Neural progenitor cell (in vitro differentiated cells): ENCODE data around the gene LMLN. TPM values are rescaled to one million over a fixed set of nuclear protein-coding genes. Genes with fewer than 3 reads are reported as not detected.

Experiments
- DNase-seq: peaks from one replicate; pipeline ENCODE4 v3.0.0-alpha.2; 2016; ENCODE audit warnings: low spot score
- H2AFZ ChIP-seq: fragments of 200-600 bp; sonication (generic); replicated peaks from 2 replicates; pipeline ENCODE4 v1.6.1; 2016; ENCODE audit warnings: antibody characterized with exemption
- H3F3A ChIP-seq: fragments of 200-600 bp; sonication (generic); 2 replicates; pipeline ENCODE4 v1.6.1; 2016; ENCODE audit warnings: antibody characterized with exemption, low read depth
- H3K27ac ChIP-seq: fragments of 200-600 bp; sonication (generic); 2 replicates; pipeline ENCODE4 v1.5.1; 2016; ENCODE audit warnings: mild to moderate bottlenecking
- H3K27me3 ChIP-seq: fragments of 200-600 bp; sonication (generic); 2 replicates; pipeline ENCODE4 v1.6.1; 2016; ENCODE audit warnings: mild to moderate bottlenecking, moderate library complexity
- H3K36me3 ChIP-seq: fragments of 200-600 bp; sonication (generic); 2 replicates; pipeline ENCODE4 v1.5.1; 2016
- H3K4me1 ChIP-seq: fragments of 200-600 bp; sonication (generic); 2 replicates; pipeline ENCODE4 v1.6.1; 2016; ENCODE audit warnings: mixed run types
- H3K4me2 ChIP-seq: fragments of 200-600 bp; sonication (generic); 2 replicates; pipeline ENCODE4 v1.6.1; 2016
- H3K4me3 ChIP-seq: fragments of 200-600 bp; sonication (generic); 2 replicates; pipeline ENCODE4 v1.5.1; 2016
- H3K79me2 ChIP-seq: fragments of 200-600 bp; sonication (generic); 2 replicates; pipeline ENCODE4 v1.6.1; 2016; ENCODE audit warnings: low read depth
- H3K9ac ChIP-seq: fragments of 200-600 bp; sonication (generic); 2 replicates; pipeline ENCODE4 v1.6.1; 2016
- H3K9me3 ChIP-seq: fragments of 200-600 bp; sonication (generic); 2 replicates; pipeline ENCODE4 v1.5.1; 2016; ENCODE audit warnings: low read depth
- H4K20me1 ChIP-seq: fragments of 200-600 bp; sonication (generic); 2 replicates; pipeline ENCODE4 v1.6.1; 2016; ENCODE audit warnings: low read depth
- H3K27ac Mint-ChIP-seq: 3 replicates; pipeline ENCODE4 v1.8.0; 2021; ENCODE audit warnings: mixed read lengths
- H3K27me3 Mint-ChIP-seq: 2 replicates; pipeline ENCODE4 v1.8.0; 2022; ENCODE audit warnings: low read depth, mild to moderate bottlenecking, inconsistent platforms, moderate library complexity, mixed read lengths; ENCODE audit not compliant: insufficient read depth
- H3K36me3 Mint-ChIP-seq: 3 replicates; pipeline ENCODE4 v1.8.0; 2021; ENCODE audit warnings: mixed read lengths
- H3K4me1 Mint-ChIP-seq: 3 replicates; pipeline ENCODE4 v1.8.0; 2021; ENCODE audit warnings: mixed read lengths
- H3K4me3 Mint-ChIP-seq: 3 replicates; pipeline ENCODE4 v1.8.0; 2021; ENCODE audit warnings: mild to moderate bottlenecking, moderate library complexity, mixed read lengths
- H3K9me3 Mint-ChIP-seq: 3 replicates; pipeline ENCODE4 v1.8.0; 2020; ENCODE audit warnings: mixed read lengths
- CTCF ChIP-seq: fragments of 200-600 bp; sonication (generic); IDR thresholded peaks from 2 replicates; pipeline ENCODE4 v1.5.1; 2017; ENCODE audit warnings: antibody characterized with exemption, mild to moderate bottlenecking
- EZH2 ChIP-seq: fragments of 200-600 bp; sonication (generic); IDR thresholded peaks from 2 replicates; pipeline ENCODE4 v1.6.1; 2017; ENCODE audit warnings: antibody characterized with exemption, mild to moderate bottlenecking, moderate library complexity
- EZH2phosphoT487 ChIP-seq: fragments of 200-600 bp; sonication (generic); IDR thresholded peaks from 2 replicates; pipeline ENCODE4 v1.6.1; 2017; ENCODE audit warnings: antibody characterized with exemption
- total RNA-seq: library from RNA; depleted of rRNA; stranded (reverse); fragments of >200 nt; gene quantifications from 2 replicates; pipeline ENCODE4 v1.2.3, GENCODE V29; 2015; ENCODE audit warnings: low replicate concordance

LMLN gene
- total RNA-seq, 1 donor from 2014 or later = 11.2 TPM

DNA sequence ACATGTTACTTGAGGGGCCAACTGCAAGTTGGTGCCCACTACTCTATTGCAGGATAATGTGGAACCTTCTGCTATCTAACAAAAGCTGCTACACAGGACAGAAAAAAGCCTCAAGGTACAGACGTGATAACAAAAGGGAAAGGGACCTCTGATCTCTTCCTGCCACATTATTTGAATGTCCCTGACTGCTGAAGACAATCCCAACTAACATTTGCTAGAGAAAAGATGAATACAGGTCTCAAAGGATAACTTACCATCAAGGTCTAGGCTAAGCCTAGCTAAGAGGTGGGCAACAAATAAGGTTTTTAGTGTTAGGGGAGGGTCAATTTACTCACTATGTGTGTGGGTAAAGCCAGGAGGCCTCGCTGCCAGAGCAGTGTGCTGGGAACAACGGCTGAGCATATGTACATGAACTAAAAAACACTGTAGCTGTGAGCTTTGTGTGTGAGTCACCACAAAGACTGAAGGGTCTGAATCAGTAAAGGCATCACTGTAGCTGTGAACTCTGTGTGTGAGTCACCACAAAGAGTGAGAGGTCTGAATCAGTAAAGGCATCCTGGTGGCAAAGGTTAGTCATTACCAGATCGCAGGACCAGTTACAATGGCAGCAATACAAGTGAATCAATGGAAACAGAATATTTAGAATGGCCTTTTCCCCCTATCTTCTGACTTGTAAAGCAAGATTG lies 111.7 kb downstream of the LMLN start:
- no peaks in the 10 kb centered on the region for H3K9me3 Mint-ChIP-seq
- H4K20me1 ChIP-seq = no peaks in the 10 kb centered on the region
- no peak overlapping the region for H3K27ac ChIP-seq
- no peak overlapping the region for H3K9ac ChIP-seq
- peaks cover 55% of the 10 kb centered on the region for H3K27me3 ChIP-seq
- no peak overlapping the region for H3K4me3 ChIP-seq
- H3K4me1 Mint-ChIP-seq = peaks cover 23% of the 10 kb centered on the region
- peak overlapping the region; percentile 90 for H3K27ac Mint-ChIP-seq
- no peaks in the 10 kb centered on the region for H3K36me3 ChIP-seq
- no peaks in the 10 kb centered on the region for H3K79me2 ChIP-seq
- H2AFZ ChIP-seq = no peak overlapping the region
- no peak overlapping the region for H3K4me2 ChIP-seq
- H3K4me1 ChIP-seq = no peaks in the 10 kb centered on the region
- TF ChIP-seq CTCF (peak; percentile 33), EZH2phosphoT487 (no peak)
- peak; percentile 35 for DNase-seq
- no peaks in the 10 kb centered on the region for H3K36me3 Mint-ChIP-seq
- peaks cover 2% of the 10 kb centered on the region for H3K27me3 Mint-ChIP-seq
- no peaks in the 10 kb centered on the region for H3K9me3 ChIP-seq
- H3K4me3 Mint-ChIP-seq = no peak overlapping the region
- H3F3A ChIP-seq = no peaks in the 10 kb centered on the region

GRCh38 chr3:198076722-198077308 lies 116.8 kb downstream of the LMLN start:
- peaks cover 97% of the 10 kb centered on the region for H3K27me3 ChIP-seq
- H3K27me3 Mint-ChIP-seq = peaks cover 16% of the 10 kb centered on the region

GRCh38 chr3:198079771-198080520 lies 119.9 kb downstream of the LMLN start:
- peaks cover 2% of the 10 kb centered on the region for H3K4me1 ChIP-seq
- peaks cover 22% of the 10 kb centered on the region for H3K27me3 Mint-ChIP-seq
- H3K4me3 Mint-ChIP-seq = peak overlapping the region; percentile 86
- H3K9me3 ChIP-seq = no peaks in the 10 kb centered on the region
- H3K4me2 ChIP-seq = peak overlapping the region; percentile 96
- H4K20me1 ChIP-seq = peaks cover 11% of the 10 kb centered on the region
- H3K36me3 Mint-ChIP-seq = no peaks in the 10 kb centered on the region
- TF ChIP-seq EZH2phosphoT487 (peak; percentile 12), EZH2 (peak; percentile 54), CTCF (no peak)
- no peak overlapping the region for H3K9ac ChIP-seq
- no peak overlapping the region for H3K27ac Mint-ChIP-seq
- peaks cover 5% of the 10 kb centered on the region for H3K9me3 Mint-ChIP-seq
- no peaks in the 10 kb centered on the region for H3K4me1 Mint-ChIP-seq
- peaks cover 12% of the 10 kb centered on the region for H3F3A ChIP-seq
- no peaks in the 10 kb centered on the region for H3K36me3 ChIP-seq
- no peaks in the 10 kb centered on the region for H3K79me2 ChIP-seq
- peak overlapping the region; percentile 63 for H3K4me3 ChIP-seq
- H3K27ac ChIP-seq = no peak overlapping the region
- peak overlapping the region; percentile 95 for H2AFZ ChIP-seq
- DNase-seq = peak; percentile 45
- H3K27me3 ChIP-seq = peaks cover 99% of the 10 kb centered on the region

More at GRCh38 chr3:198076722-198077308, 116.8 kb downstream of the LMLN start:
- H3K27ac ChIP-seq = no peak overlapping the region
- DNase-seq = no peak
- H3K4me2 ChIP-seq = no peak overlapping the region
- H2AFZ ChIP-seq = no peak overlapping the region
- H3F3A ChIP-seq = peaks cover 12% of the 10 kb centered on the region
- Mint-ChIP-seq H3K36me3 (no peaks in the 10 kb centered on the region), H3K4me3 (no peak overlapping the region), H3K9me3 (peaks cover 1% of the 10 kb centered on the region), H3K27ac (no peak overlapping the region), H3K4me1 (peaks cover 12% of the 10 kb centered on the region)
- H3K4me1 ChIP-seq = peaks cover 2% of the 10 kb centered on the region
- no peak overlapping the region for H3K9ac ChIP-seq
- no peaks in the 10 kb centered on the region for H3K79me2 ChIP-seq
- peaks cover 10% of the 10 kb centered on the region for H4K20me1 ChIP-seq
- H3K36me3 ChIP-seq = no peaks in the 10 kb centered on the region
- H3K4me3 ChIP-seq = no peak overlapping the region
- no peak for TF ChIP-seq EZH2
- no peak for TF ChIP-seq CTCF
- TF ChIP-seq EZH2phosphoT487 = no peak
- no peaks in the 10 kb centered on the region for H3K9me3 ChIP-seq
